ENCODE results near the gene CADM2.
A peak's percentile ranks its signal among the peaks of the same experiment; 100 is the strongest.

Gene CADM2

DNA sequence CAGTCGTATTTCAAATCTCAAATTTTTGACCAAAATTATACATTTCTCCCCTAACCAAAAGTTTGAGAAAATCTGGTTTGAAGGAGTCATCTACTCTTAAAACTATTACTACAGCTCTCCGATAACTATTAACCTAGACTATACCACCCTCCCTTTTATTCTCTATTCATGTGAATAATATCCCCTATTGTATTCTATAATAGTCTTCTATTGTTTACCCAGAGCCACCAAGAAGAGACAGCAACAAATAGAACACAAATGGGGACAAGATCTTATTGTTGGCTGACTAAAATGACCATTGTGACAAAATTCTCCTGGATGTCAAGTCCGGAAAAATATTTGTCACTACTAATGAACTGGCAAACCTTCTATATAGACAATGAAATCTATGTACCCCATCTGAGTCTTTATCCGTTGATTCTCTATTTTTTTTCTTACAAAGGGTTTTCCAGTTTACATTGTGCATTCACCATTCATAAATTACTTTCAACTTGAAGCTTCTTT, 618.0 kb downstream of the CADM2 start:
- DNase-seq: no peak

DNA sequence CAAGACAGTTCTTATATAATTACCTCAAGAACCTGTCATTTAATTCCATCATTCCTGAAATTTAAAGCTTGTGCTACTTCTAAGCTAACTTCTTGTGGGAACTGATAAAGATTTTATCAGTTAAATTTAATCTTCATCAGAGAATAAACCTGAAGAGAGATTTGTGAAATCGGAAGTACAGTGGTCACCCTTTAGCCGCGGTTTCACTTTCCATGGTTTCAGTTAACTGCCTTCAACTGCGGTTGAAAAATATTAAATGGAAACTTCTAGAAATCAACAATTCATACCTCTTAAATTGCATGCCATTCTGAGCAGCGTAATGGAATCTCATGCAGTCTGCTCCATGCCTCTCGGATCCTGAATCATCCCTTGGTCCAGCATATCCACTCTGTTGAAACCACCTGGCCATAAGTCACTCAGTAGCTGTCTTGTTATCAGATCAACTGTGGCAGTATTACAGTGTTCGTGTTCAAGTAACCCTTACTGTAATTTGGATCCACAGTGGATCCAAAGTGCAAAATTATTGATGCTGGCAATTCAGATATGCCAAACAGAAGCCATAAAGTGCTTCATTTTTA, 626.1 kb downstream of the CADM2 start:
- DNase-seq: peak; percentile 20

DNA sequence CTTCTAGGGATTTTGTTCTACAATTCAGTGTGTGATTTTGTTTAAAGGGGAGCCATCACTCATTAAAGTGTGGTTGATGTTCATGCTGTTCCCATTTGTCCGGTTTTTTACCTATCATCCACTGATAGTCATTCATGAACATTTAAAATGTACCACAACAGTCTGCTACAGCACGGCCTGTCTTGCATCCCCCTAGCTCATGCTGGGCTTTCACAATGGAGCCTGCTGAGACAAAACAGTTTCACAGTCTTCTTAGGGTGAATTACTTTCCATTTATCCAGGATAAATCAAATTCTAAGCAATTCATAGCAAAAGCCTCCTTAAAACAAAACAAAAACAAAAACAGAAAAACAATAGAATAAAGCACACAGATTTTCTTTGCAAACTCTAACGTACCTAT, 627.2 kb downstream of the CADM2 start:
- DNase-seq: no peak

DNA sequence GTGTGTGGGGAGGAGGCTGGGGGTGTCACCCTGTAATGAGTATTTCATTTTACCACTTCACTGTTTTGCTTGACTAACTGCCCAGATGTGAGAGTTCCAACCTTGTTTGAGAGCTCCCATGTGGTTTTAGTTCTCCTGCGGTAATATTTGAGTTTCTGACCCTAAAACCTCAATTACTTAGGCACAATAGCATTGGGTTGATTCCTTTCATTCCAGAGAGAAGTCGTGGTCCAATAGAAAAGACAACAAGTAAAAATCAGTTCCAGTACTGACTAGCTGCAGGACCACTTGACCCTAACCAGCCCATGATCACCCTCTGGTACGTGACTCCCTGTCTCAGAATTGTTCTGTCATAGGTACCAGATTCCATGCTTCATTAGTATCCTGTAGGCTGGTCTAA, 630.4 kb downstream of the CADM2 start:
- no peak for DNase-seq

DNA sequence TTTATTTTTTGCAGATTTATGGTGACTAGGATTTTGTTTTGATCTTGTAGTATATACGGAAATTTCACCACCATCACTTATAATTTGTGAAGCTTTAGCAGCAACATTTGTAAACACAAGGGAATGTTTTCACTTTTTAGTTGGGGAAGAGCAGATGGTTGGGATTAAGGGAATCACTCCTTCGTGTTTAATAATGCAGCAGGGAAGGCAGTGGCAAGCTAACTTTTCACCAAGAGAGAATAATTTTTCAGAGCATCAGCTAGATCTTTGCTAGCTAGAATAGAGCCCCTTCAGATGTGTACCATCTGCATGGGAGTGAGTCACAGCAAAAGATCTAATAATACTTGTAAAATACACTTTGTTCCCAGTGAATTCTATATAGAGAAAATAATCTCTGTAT, 632.7 kb downstream of the CADM2 start:
- no peak for DNase-seq

DNA sequence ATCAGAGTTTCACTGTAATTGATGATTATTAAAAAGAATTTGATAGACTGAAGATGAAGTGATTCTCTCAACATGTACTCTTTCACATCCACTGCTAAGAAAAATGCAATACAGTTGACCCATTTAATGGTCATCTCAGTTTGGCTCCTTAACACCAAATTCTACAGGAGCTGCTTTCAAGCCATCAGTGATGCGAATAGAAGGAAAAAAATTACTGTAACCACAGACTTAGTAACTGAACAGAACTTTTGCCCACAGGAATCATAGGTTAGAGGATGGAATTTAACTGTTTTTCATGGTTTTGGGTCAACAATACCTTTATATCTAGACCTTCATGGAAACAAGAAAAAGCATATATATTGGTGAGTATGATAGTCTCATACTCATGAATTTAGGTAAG, 633.5 kb downstream of the CADM2 start:
- DNase-seq: no peak

DNA sequence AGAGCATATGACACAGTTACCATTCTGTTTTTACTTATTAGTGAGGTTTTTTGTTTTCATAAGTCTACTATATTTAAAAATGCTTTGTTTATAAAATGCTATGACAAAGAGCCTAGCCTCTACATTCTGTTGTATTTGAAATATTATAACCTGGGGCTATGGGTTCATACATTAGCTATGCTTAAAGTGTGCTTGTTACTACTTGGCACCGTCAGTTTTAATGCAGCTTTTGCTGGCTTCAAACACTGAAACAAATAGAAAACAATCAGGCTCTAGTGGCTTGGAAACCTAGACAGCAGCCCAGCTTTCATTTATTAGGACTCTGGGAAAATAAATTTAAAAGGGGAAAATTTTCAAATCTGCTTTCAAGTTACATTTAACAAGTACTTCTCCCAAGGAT, 635.9 kb downstream of the CADM2 start:
- no peak for DNase-seq

DNA sequence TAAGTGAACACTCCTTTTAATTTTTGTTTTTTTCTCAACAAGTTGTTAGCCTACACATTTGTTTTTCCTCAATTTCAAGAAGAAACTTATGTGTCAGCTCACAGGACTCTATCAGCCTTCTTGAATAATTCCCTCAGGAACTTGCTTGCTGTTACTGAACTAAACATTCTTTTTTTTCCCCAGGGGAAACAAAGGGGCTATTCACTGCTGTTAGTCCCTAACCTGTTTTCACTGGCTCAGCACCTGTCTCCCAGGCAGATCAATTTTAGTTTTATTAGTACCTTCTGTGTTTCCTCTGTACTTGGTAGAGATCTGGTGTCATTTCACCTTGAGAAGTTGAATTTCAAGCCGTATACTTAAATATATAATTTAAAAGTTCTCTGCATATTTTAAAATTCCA, 644.6 kb downstream of the CADM2 start:
- DNase-seq: no peak

DNA sequence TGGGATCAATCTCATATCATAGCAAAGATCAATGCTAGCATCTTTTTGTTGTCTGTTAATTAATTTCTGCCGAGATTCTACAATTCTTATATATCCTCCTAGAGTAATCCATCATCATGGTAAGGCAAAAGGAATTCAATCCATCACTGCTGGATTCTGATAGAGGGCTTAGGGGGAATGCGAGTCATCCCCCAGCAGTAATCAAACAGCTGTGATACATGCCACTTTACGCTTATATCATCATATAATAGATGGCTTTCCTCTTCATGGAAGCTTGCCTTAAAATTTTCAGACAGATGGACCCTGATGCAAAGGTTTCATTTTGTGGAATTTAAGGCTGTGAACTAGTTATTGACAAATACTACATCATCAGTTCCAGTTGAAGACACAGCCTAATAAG, 645.9 kb downstream of the CADM2 start:
- DNase-seq: no peak

DNA sequence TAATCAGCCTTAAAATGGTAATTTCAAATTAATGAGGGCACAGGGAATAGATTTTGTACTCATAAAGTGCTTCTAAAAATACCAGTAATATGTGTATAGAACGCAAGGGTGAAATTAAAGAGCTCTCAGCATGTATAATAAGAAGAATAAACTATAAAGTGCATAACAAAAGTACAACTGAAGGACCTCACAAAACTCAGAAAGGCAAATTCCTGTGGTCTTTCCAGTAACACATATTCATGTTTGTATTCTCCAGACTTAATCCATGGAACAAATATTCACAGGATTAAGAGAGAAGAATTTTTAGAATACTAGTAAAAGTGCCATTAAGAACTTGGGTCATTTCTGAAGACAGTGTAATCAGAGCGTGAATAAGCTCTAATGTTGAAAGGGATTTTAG, 646.3 kb downstream of the CADM2 start:
- DNase-seq: no peak

DNA sequence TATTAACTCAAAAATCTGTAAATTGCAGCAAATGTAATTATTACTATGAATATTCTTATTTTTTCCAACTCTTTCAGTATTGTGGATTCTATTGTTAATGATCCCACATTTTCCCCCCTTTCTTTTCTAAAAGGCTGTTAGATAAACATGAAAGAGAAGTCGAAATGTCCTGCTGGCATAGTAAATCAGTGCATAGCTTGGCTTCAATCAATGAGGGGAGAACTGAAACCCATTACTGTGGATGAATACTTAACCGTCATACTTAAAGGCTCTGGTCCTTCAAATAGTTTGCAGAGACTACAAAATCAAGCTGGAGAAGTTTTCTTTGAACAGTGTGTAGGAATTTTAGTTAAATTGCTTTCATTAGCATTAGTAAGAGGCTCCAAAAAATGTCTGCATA, 667.9 kb downstream of the CADM2 start:
- no peak for DNase-seq

DNA sequence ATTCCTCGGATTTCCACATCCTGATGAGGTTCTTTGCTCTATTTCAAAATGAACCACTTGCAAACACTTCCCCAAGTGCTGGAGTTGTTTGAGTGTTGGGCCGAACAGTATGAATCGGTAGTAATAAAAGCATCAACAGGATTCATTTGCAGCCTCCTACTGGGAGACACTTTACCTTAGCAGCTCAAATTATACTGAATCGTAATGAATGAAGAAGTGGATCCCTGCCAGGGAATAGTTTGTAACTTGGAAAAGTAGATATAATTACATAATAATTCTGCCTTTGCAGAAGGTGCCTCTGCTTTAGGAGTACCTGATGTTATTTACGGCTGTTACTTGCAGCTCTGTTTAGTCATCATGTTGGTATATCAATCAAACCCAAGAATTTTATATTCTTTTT, 669.1 kb downstream of the CADM2 start:
- DNase-seq: no peak

DNA sequence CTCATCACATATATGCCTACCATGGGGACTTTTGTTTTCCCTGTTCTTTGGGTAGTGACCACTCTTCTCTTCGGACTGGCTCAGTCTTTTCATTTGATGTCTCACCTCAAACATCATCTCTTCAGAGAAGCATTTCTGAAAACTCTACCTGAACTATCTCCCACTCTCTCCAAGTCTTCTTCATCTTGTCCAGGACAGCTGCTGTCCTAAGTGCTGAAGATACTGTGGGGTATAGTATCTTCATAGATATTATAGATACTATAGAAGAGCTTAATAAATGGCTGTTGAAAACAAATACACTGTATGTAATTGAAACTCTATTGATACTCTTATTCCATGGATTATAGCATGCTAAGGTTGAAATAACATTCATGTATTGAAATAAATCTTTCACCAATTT, 672.3 kb downstream of the CADM2 start:
- no peak for DNase-seq

DNA sequence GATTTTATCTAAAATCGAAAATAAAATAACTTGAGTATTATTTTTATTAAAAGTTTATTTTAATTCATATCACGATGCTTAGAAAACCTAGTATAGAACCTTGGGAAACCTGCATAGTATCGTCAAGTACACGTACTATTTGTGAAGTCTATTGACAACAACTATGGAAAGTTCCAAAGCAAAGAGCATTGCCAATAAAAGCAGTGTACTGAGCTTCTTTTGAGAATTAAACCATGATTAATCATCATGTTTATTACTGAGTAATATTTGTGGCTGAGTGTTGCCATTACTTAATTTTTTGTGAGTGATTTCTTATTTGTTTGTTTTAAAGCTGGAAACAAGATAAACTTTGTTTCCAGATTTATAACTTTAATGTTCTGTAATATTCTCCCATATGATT, 674.1 kb downstream of the CADM2 start:
- no peak for DNase-seq

DNA sequence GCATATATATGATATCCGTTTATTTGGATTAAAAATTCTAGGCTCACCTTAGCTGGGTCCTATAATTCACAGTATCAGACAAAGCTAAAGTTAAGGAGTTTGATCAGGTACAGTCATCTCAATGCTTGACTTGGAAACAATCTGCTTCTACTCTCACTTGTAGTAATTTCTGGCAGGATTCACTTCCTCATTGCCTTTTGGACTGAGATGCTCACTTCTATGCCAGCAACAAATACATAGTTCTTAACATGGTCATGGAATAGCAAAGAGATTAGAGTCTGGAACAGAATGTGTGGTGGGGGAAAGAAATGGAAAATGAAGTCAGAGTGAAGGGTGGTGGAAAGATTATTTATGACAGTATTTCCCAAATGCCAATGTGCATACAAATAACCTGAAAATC, 693.6 kb downstream of the CADM2 start:
- DNase-seq: no peak

DNA sequence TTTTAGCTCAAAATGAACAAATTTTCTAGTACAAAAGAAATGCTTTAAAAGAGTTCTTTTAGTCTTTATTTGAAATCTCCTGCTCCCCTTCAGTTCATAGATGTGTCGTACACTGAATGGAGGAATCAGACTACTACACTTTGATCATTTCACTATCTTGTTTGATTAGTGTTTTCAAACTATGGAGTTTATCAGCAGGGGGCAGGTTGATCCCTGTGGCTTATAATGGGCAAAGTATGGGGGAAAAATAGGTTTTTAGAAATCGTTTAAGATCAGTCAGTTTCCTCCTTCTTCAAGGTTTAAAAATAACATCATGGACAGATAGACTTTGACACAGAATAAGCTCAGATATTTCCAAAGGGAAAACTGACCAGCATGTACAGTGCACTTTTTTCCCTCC, 701.7 kb downstream of the CADM2 start:
- no peak for DNase-seq

DNA sequence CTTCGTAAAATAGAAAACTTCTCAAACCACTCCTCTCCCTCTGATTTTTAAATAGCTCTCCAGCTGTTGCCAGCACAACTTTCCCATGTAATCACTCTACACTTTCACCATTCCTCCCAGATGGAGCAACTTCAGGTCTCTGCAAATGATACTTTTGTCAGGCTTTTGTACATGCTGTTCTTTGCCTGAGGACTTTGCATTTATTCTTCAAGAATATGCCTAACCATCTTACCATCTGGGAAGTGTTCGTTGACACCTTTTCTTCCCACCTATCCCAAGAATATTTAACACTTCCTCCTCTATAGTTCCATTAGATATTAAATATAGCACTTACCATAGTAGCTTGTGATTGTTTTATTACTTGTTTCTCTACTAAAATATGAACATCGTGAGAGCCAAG, 703.7 kb downstream of the CADM2 start:
- DNase-seq: no peak

DNA sequence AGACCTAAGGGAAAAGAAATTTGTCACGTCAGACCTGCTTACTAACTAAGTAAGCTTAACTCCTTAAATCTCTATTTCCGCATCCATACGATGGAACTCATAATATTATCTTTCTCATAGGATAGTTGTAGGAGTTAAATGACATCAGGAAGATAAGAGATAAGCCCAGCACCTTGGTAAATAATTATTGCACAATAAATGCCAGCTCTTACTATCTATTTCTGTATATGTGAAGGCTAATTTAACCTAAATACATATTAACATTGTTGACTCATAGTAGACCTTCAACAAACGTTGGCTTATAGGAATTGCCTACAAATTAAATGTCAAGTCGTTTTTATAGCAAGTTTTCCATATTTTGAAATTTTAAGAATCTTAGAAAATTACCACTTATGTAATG, 709.0 kb downstream of the CADM2 start:
- DNase-seq: no peak

DNA sequence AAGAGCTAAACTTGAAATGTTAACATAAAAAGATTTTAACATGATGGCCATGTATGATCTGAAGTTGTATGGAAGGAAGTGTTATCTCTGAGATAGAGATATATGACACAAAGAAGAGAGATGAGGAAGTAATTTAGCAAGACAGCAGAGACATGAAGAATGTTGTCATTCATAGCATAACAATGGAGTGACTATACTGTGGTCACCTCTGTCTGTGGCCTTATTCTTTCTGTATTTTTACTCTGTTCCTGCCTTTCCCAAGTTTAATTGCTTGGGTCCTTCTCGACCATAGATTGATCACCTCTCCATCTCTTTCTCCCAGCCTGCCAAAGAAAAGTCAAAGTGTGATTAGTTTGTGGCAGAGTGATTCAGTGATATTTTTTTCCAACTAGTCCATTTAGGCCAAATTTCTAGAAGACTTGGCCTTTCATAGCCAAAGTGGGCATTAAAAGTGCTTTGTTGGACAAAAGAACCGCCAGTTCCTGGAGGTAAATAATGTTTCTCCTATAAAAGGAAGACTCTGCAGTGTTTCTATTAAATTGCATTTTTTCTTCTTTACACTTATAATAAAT, 711.9 kb downstream of the CADM2 start:
- DNase-seq: no peak

DNA sequence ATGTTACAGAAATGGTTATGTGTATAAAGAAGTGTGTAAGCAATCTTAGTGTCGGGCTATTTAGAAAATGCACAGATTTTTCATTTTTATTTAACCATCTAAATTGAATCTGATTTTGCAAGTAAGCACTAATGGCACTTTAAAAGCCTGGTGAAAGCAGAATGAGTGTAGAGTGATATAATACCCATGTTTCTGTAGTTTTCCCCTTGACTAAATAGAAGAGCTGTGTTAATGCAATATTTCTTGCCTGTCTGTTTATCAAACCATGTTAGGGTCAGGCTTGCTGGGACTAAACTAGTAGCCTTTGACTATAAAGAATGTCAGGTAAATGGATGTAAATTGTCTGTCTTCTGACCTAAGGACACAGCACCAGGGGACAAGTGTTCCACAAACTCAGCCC, 714.0 kb downstream of the CADM2 start:
- DNase-seq: no peak

DNA sequence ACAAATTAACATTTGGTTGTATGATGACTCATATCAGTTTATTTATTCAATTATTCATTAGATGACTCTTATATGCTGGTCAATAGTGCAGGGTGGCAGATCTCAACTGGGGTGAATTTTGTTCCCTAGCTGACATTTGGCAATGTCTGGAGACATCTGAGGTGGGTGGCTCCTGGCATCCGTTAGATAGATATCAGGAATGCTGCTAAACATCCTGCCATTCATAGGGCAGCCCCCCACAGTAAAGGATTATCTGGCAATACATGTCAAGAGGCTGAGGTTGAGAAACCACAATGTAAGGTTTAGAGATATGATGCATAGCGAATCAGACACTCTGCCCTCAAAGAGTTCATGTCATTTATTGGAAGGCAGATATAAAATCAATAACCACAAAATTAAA, 719.9 kb downstream of the CADM2 start:
- DNase-seq: no peak

DNA sequence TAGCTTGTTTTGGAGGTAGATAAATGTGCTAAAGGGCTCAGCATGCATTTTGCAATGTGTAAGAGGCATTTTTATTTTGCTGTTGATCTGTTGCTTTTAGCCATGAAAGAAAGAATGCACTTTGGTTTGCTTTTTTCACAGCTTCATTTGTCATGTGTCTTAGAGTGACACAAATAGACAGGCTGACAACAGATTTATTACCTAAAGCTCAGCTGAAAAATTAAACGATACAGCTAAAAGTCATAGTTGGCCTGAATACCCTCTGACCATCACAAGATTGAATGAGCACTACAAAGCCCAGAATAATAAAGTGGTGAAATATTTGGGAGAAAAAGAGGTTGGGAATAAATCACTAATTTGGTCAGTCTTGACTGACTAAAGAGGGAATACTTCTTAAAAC, 723.1 kb downstream of the CADM2 start:
- no peak for DNase-seq

DNA sequence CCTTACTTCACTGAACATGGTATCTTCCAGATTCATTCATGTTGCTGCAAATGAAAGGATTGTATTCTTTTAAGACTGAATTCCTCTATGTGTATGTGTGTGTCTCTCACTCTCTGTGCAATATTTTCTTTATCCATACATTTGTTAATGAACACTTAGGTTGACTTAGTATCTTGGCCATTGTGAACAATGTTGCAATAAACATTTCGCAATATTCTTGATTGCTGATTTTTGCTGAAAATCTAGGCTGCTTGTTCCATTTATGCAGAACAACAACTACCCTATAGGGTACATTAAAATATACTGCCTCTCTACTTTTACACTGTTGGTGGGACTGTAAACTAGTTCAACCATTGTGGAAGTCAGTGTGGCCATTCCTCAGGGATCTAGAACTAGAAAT, 732.4 kb downstream of the CADM2 start:
- peak; percentile 3 for DNase-seq

DNA sequence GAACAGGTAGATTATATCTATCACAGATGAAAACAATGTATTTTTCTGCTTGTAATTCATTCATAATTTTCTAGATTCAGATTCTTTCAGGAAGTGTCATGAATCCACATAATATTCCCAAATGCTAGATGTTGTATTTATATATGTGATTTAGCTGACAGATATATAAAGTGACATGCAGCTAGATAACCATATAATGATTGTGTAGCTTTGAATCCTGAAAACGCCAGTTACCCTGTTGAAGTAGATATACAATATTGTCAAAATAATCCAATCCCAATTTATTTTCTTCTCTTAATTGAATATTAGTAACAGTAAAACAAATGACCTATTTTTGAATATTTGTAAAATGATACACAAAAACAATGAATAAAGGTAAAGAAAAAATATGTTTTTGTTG, 738.4 kb downstream of the CADM2 start:
- no peak for DNase-seq

DNA sequence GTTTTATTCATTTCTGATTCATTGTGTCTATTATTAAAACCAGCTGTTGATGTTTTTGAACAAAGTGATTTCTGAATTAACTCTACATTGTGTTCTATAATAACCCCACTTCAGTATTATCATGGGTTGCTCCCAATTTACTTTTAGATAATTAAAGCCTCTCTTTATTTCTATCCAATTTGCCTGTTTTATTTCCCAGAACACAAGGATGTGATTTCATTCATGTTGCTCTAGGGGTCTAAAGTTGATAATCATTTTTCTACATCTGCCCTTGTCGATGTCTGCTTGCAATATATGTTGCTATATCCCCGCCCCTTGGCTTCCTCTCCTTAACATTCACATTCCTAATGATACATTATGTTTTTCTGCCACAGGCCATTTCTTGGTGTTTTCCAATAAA, 747.3 kb downstream of the CADM2 start:
- DNase-seq: no peak

Measured in hematopoietic multipotent progenitor cell treated with erythropoietin and hydrocortisone succinate and interleukin-3 and kit ligand, for 4 days (in vitro differentiated cells).